GM12892 (cell line): Measurements from ENCODE around the gene LRRC27.

Experiments
- POLR2A ChIP-seq: IDR thresholded peaks from 2 replicates; pipeline ENCODE4 v1.6.1; 2011; ENCODE audit warnings: low read depth, low read length, control low read depth
- POLR2AphosphoS5 ChIP-seq: IDR thresholded peaks from 2 replicates; pipeline ENCODE4 v1.6.1; 2011; ENCODE audit warnings: low read depth, low read length, control low read depth

GRCh38 chr10:132428486-132428995, 96.5 kb downstream of the LRRC27 start:
- TF ChIP-seq POLR2A = no peak
- no peak for TF ChIP-seq POLR2AphosphoS5
